Effector memory CD8-positive, alpha-beta T cell (primary cell): ENCODE results near the gene RPS6KC1.
"Not testable (repeated sequence)": the region's sequence is repeated elsewhere in the genome, so short reads cannot be mapped to it uniquely, and the experiment has no call there.

Source experiments
- ATAC-seq: fragments of 150-1000 bp; cut with Tn5 transposase; replicated peaks from 2 replicates; pipeline ENCODE4 v1.10.0; 2021; ENCODE audit warnings: mild to moderate bottlenecking, moderate library complexity
- DNase-seq, 3 experiments: peaks; one replicate each; pipeline ENCODE4 v3.0.0; 2021
- H3K27ac Mint-ChIP-seq, 2 donors: one replicate each; pipeline ENCODE4 v1.8.0; 2022; ENCODE audit warnings: mild to moderate bottlenecking in 2 of 2, mixed read lengths in 2 of 2, moderate library complexity in 2 of 2
- H3K27me3 Mint-ChIP-seq, 2 donors: one replicate each; pipeline ENCODE4 v1.8.0; 2022; ENCODE audit warnings: mixed read lengths in 2 of 2
- H3K36me3 Mint-ChIP-seq: one replicate; pipeline ENCODE4 v1.8.0; 2022; ENCODE audit warnings: mild to moderate bottlenecking, moderate library complexity, mixed read lengths; ENCODE audit not compliant: insufficient read depth
- H3K4me1 Mint-ChIP-seq, 2 donors: one replicate each; pipeline ENCODE4 v1.8.0; 2022; ENCODE audit warnings: low read depth in 2 of 2, mixed read lengths in 2 of 2
- H3K4me3 Mint-ChIP-seq, 2 donors: one replicate each; pipeline ENCODE4 v1.8.0; 2022; ENCODE audit warnings: mild to moderate bottlenecking in 2 of 2, mixed read lengths in 2 of 2, moderate library complexity in 2 of 2
- H3K9me3 Mint-ChIP-seq, 2 donors: one replicate each; pipeline ENCODE4 v1.8.0; 2022; ENCODE audit warnings: mixed read lengths in 2 of 2

The RPS6KC1 gene

DNA sequence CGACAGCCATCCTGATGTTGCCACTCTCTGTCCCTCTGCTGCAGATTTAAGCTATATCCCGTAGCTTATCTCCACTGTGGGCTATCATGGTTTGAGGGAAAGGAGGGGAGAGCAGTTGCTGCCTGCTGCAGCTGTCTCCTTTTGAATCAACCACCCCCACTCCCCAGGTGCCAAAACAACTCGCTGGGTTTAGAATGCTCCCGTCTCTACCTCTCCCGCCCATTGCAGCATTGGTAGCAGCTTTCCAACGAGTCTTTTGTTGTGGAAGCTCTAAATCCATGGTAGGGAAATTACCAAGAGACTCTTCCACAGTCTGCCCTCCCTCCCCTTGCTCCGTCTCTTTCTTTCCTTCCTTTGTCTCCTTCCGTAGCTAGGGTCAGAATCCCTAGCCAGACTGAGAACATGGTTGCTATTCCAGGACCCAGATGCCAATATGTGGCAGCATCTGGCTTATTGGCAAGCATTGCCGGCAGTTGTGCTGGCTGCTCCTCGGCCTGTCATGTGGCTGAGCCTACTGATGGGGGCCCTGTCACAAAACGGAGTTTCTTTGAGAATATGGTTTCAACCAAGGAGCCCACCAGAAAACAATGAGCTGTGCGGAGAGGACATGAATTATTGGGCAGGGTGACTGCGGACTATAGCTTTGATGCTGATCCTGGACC lies 230.7 kb downstream of the RPS6KC1 start:
- no peaks in the 10 kb centered on the region for H3K36me3 Mint-ChIP-seq
- H3K27ac Mint-ChIP-seq: no peak overlapping the region
- DNase-seq (no peak), ATAC-seq (no peak)
- no peaks in the 10 kb centered on the region for H3K4me1 Mint-ChIP-seq
- no peaks in the 10 kb centered on the region for H3K9me3 Mint-ChIP-seq
- H3K27me3 Mint-ChIP-seq: no peaks in the 10 kb centered on the region
- no peak overlapping the region for H3K4me3 Mint-ChIP-seq

- DNase-seq (no peak), ATAC-seq (no peak)
- Mint-ChIP-seq H3K27me3 (no peaks in the 10 kb centered on the region), H3K9me3 (no peaks in the 10 kb centered on the region), H3K27ac (no peak overlapping the region), H3K4me3 (no peak overlapping the region), H3K4me1 (no peaks in the 10 kb centered on the region), H3K36me3 (no peaks in the 10 kb centered on the region)
Observed at GRCh38 chr1:213284626-213285025, 233.6 kb downstream of the RPS6KC1 start.

DNA sequence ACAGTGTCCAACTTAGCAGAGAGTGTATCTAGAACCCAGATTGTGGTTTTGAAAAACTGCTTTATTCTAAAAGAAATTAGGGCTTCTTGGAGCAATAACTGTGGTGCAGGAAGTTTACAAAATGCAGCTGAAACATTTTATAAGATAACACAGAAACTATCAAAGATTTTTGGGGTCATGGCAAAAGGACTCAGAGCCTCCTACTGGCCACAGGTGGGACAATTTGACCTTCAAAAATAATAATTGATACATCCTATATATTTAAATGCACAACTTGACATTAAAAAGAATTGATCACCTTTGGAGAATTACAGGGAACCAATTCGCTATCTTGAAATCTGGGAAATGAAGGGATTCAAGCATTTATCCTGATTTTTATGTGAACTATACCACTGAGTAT lies 235.2 kb downstream of the RPS6KC1 start:
- no peaks in the 10 kb centered on the region for H3K36me3 Mint-ChIP-seq
- H3K27ac Mint-ChIP-seq: no peak overlapping the region
- H3K27me3 Mint-ChIP-seq: no peaks in the 10 kb centered on the region
- H3K9me3 Mint-ChIP-seq: no peaks in the 10 kb centered on the region
- ATAC-seq (no peak), DNase-seq (no peak)
- no peaks in the 10 kb centered on the region for H3K4me1 Mint-ChIP-seq
- no peak overlapping the region for H3K4me3 Mint-ChIP-seq

- DNase-seq (no peak), ATAC-seq (no peak)
- Mint-ChIP-seq H3K4me1 (no peaks in the 10 kb centered on the region), H3K36me3 (no peaks in the 10 kb centered on the region), H3K27me3 (no peaks in the 10 kb centered on the region), H3K27ac (peak overlapping the region in 1 of 2 donors; percentile 46), H3K9me3 (no peaks in the 10 kb centered on the region), H3K4me3 (no peak overlapping the region)
Observed at GRCh38 chr1:213287987-213288386, 236.9 kb downstream of the RPS6KC1 start.

GRCh38 chr1:213291526-213291925 lies 240.5 kb downstream of the RPS6KC1 start:
- Mint-ChIP-seq H3K36me3 (no peaks in the 10 kb centered on the region), H3K4me3 (no peak overlapping the region), H3K4me1 (no peaks in the 10 kb centered on the region), H3K9me3 (peaks cover 0 to 4% of the 10 kb centered on the region in 2 donors), H3K27me3 (no peaks in the 10 kb centered on the region), H3K27ac (no peak overlapping the region)
- ATAC-seq: no peak
- DNase-seq: no peak

- Mint-ChIP-seq H3K4me1 (no peaks in the 10 kb centered on the region), H3K4me3 (no peak overlapping the region), H3K36me3 (no peaks in the 10 kb centered on the region), H3K27ac (no peak overlapping the region), H3K9me3 (peaks cover 0 to 5% of the 10 kb centered on the region in 2 donors), H3K27me3 (no peaks in the 10 kb centered on the region)
- ATAC-seq (no peak), DNase-seq (no peak)
Observed at GRCh38 chr1:213292614-213293013, 241.6 kb downstream of the RPS6KC1 start.

- ATAC-seq (no peak), DNase-seq (no peak)
- no peak overlapping the region for H3K27ac Mint-ChIP-seq
- no peak overlapping the region for H3K4me3 Mint-ChIP-seq
- H3K9me3 Mint-ChIP-seq: peaks cover 0 to 5% of the 10 kb centered on the region in 2 donors
- H3K36me3 Mint-ChIP-seq: no peaks in the 10 kb centered on the region
- H3K27me3 Mint-ChIP-seq: no peaks in the 10 kb centered on the region
- H3K4me1 Mint-ChIP-seq: no peaks in the 10 kb centered on the region
Observed at GRCh38 chr1:213295860-213296259, 244.8 kb downstream of the RPS6KC1 start.

GRCh38 chr1:213296558-213296957 lies 245.5 kb downstream of the RPS6KC1 start:
- peaks cover 0 to 5% of the 10 kb centered on the region in 2 donors for H3K9me3 Mint-ChIP-seq
- H3K4me3 Mint-ChIP-seq: no peak overlapping the region
- ATAC-seq: no peak
- no peaks in the 10 kb centered on the region for H3K36me3 Mint-ChIP-seq
- H3K27me3 Mint-ChIP-seq: no peaks in the 10 kb centered on the region
- no peak for DNase-seq
- no peaks in the 10 kb centered on the region for H3K4me1 Mint-ChIP-seq
- H3K27ac Mint-ChIP-seq: no peak overlapping the region

DNA sequence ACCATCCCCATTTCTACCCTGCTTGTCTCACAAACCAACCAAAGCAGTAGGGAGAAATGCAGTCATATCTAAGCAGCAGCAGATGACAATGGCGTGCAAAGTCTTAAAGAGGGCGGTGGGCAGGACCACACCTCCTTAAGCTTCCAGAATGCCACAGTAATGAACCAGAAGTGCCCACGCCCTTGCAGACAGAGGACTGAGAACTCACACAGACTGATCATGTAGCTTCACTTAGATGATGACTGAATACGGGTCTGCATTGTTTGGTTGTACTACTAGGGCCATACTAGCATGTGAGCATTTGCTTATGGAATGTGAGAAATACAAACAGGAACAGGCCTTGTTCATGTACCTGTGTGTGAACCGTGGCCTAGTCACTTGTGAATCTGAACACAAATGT lies 246.0 kb downstream of the RPS6KC1 start:
- Mint-ChIP-seq H3K9me3 (peaks cover 0 to 5% of the 10 kb centered on the region in 2 donors), H3K4me3 (no peak overlapping the region), H3K36me3 (no peaks in the 10 kb centered on the region), H3K27ac (no peak overlapping the region), H3K27me3 (no peaks in the 10 kb centered on the region), H3K4me1 (no peaks in the 10 kb centered on the region)
- DNase-seq (no peak), ATAC-seq (no peak)

DNA sequence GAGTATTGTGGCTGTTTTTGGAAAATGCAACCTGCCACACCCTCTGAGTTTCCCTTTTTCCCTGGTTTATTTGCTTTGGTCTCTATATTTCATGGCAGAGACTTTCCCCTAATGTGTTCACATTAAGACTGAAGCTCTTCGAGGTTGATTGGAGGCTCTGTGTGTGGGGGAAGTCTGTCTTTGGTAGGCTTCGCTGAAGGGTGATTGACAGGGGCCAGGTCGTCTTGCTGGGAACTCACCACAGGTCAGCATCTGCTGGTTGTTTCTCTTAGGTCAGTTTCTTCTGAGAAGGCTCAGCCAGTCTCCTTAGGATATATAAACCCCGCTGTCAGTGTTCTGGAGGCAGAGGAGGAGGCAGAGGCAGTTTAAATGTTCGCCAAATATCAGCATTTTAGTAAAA lies 249.4 kb downstream of the RPS6KC1 start:
- Mint-ChIP-seq H3K4me3 (no peak overlapping the region), H3K27me3 (no peaks in the 10 kb centered on the region), H3K27ac (no peak overlapping the region), H3K36me3 (no peaks in the 10 kb centered on the region), H3K4me1 (no peaks in the 10 kb centered on the region), H3K9me3 (peaks cover 0 to 5% of the 10 kb centered on the region in 2 donors)
- ATAC-seq: no peak
- DNase-seq: no peak

- H3K9me3 Mint-ChIP-seq, H3K27ac Mint-ChIP-seq, H3K4me1 Mint-ChIP-seq, ATAC-seq, DNase-seq, H3K36me3 Mint-ChIP-seq, H3K27me3 Mint-ChIP-seq, H3K4me3 Mint-ChIP-seq: not testable (repeated sequence)
Observed at GRCh38 chr1:213301524-213301923, 250.5 kb downstream of the RPS6KC1 start.

- Mint-ChIP-seq H3K27me3 (no peaks in the 10 kb centered on the region), H3K4me1 (no peaks in the 10 kb centered on the region)
Observed at GRCh38 chr1:213303286-213303685, 252.2 kb downstream of the RPS6KC1 start.

DNA sequence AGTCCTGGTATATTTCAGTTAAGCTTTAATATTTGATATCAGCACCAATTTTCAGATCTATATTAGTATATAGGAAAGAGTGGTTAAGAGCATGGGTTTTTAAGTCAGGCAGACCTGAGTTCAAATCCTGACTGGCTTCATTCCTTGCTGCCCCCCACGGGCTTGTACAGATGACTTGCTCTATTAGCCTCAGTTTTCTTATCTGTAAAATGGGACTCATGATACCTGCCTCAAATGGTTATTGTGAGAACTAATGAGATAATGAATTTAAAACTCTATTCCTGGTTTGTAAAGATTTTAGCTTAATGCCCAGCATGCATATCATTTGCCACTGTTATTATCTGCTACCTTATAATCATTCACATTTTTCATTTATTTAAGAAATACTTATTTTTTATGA lies 264.5 kb downstream of the RPS6KC1 start:
- no peak overlapping the region for H3K4me3 Mint-ChIP-seq
- H3K27ac Mint-ChIP-seq: no peak overlapping the region
- peaks cover 12 to 15% of the 10 kb centered on the region in 2 donors for H3K27me3 Mint-ChIP-seq
- DNase-seq: no peak
- ATAC-seq: no peak
- H3K36me3 Mint-ChIP-seq: no peaks in the 10 kb centered on the region
- no peaks in the 10 kb centered on the region for H3K9me3 Mint-ChIP-seq
- no peaks in the 10 kb centered on the region for H3K4me1 Mint-ChIP-seq

More at GRCh38 chr1:213303286-213303685, 252.2 kb downstream of the RPS6KC1 start:
- Mint-ChIP-seq H3K4me3 (no peak overlapping the region), H3K27ac (no peak overlapping the region), H3K9me3 (no peaks in the 10 kb centered on the region), H3K36me3 (no peaks in the 10 kb centered on the region)
- ATAC-seq (no peak), DNase-seq (no peak)

GRCh38 chr1:213318458-213318857 lies 267.4 kb downstream of the RPS6KC1 start:
- not testable (repeated sequence) for H3K36me3 Mint-ChIP-seq, H3K9me3 Mint-ChIP-seq, ATAC-seq, H3K4me1 Mint-ChIP-seq, H3K4me3 Mint-ChIP-seq, DNase-seq, H3K27ac Mint-ChIP-seq
- peaks cover 2 to 12% of the 10 kb centered on the region in 2 donors for H3K27me3 Mint-ChIP-seq
